Aorta (tissue), 5 donors: ENCODE results near the gene KIFC3. TPM values are rescaled to one million over a fixed set of nuclear protein-coding genes. Genes with fewer than 3 reads are reported as not detected.

ENCODE experiments used
- ATAC-seq: fragments of 200-7000 bp; cut with Tn5 transposase; one replicate; pipeline ENCODE4 v1.9.1; 2022; ENCODE audit warnings: moderate library complexity; ENCODE audit not compliant: low FRiP score
- DNase-seq, 2 donors: peaks; one replicate each; pipeline ENCODE4 v3.0.0-alpha.2; 2020
- H3K27ac ChIP-seq, 2 donors: one replicate each; pipeline ENCODE4 v1.5.1; 2013; ENCODE audit warnings: low read length in 2 of 2, mild to moderate bottlenecking in 2 of 2, moderate library complexity in 2 of 2, control low read depth in 1 of 2, inconsistent platforms in 1 of 2, low read depth in 1 of 2
- H3K27me3 ChIP-seq, 2 donors: one replicate each; pipeline ENCODE4 v1.6.1; 2013; ENCODE audit warnings: control low read depth in 1 of 2, low read length in 1 of 2, mild to moderate bottlenecking in 1 of 2, moderate library complexity in 1 of 2; ENCODE audit not compliant: insufficient read depth in 2 of 2, control insufficient read depth in 1 of 2
- H3K36me3 ChIP-seq, 2 donors: one replicate each; pipeline ENCODE4 v1.6.1; 2013; ENCODE audit warnings: control low read depth in 1 of 2, low read length in 1 of 2, mild to moderate bottlenecking in 1 of 2; ENCODE audit not compliant: insufficient read depth in 2 of 2, control insufficient read depth in 1 of 2
- H3K4me1 ChIP-seq, 2 donors: one replicate each; pipeline ENCODE4 v1.6.1; 2013; ENCODE audit warnings: low read length in 2 of 2, control low read depth in 1 of 2, mild to moderate bottlenecking in 1 of 2, moderate library complexity in 1 of 2; ENCODE audit not compliant: insufficient read depth in 2 of 2, control insufficient read depth in 1 of 2
- H3K4me3 ChIP-seq, 2 donors: one replicate each; pipeline ENCODE4 v1.5.1; 2013; ENCODE audit warnings: low read length in 2 of 2, control low read depth in 1 of 2, mild to moderate bottlenecking in 1 of 2
- H3K9me3 ChIP-seq: one replicate; pipeline ENCODE4 v1.6.1; 2013; ENCODE audit warnings: mild to moderate bottlenecking, low read length; ENCODE audit not compliant: control insufficient read depth
- WGBS, 2 donors: extraction: QIAGEN DNeasy Blood & Tissue Kit; methylation state at CpG; one replicate each; pipeline ENCODE4 v1.1.7; 2013; 5-methylcytosine and 5-hydroxymethylcytosine counted together
- intact Hi-C, 2 donors: fragments of 100-400 bp; cut with DNase I; formaldehyde crosslinking; loops; one replicate each; pipeline versions ENCODE4 v1.14.2 to v1.15.0; 2022
- polyA plus RNA-seq, 2 donors: library from polyadenylated mRNA; stranded (reverse); fragments of 200-250 nt; gene quantifications; one replicate each; pipeline ENCODE4 v1.2.3, GENCODE V29; 2013
- total RNA-seq, 2 donors: library from RNA; stranded (reverse); fragmentation: NEBNext Ultra II Directional; extraction: Animal tissue kit (Norgen Biotek cat#: 25700); gene quantifications; one replicate each; pipeline ENCODE4 v1.2.1, GENCODE V29; 2021
- donor health status: healthy with polysubstance abuse.
- donor health status: Bipolar disorder and iron deficiency.
- donor health status: DM: no; HTN: no; CAD: no.
- donor health status: DM: no; HTN: no; CAD: no.
- donor health status: DM: yes; HTN: yes; CAD: no.

The KIFC3 gene
- total and polyA plus RNA-seq, 4 donors, result 27.4 to 80.1 (median 65.4) TPM

- no peaks in the 10 kb centered on the region for H3K9me3 ChIP-seq
- intact Hi-C loops, result loop anchor here in 1 of 2 donors (5.0 kb wide), 1 partner anchor 62 kb away; the partner anchor contains the start of gene KIFC3
- H3K4me3 ChIP-seq, result no peak overlapping the region
- 92 to 94% methylated on average over 18 of the region's 18 CpGs for WGBS, 2 donors
- no peaks in the 10 kb centered on the region for H3K27me3 ChIP-seq
- H3K36me3 ChIP-seq, result no peaks in the 10 kb centered on the region
- H3K27ac ChIP-seq, result no peak overlapping the region
- DNase-seq (no peak), ATAC-seq (no peak)
- H3K4me1 ChIP-seq, result peaks cover 0 to 3% of the 10 kb centered on the region in 2 donors
These were observed 62.4 kb downstream of the KIFC3 start for GRCh38 chr16:57739756-57740422.

- H3K27ac ChIP-seq, result no peak overlapping the region
- DNase-seq (no peak), ATAC-seq (no peak)
- H3K27me3 ChIP-seq, result no peaks in the 10 kb centered on the region
- H3K4me1 ChIP-seq, result peaks cover 0 to 3% of the 10 kb centered on the region in 2 donors
- no peaks in the 10 kb centered on the region for H3K9me3 ChIP-seq
- H3K36me3 ChIP-seq, result no peaks in the 10 kb centered on the region
- 96% methylated on average over 7 of the region's 7 CpGs for WGBS, 2 donors
- H3K4me3 ChIP-seq, result no peak overlapping the region
- intact Hi-C loops, result loop anchor here in 1 of 2 donors (5.0 kb wide), 1 partner anchor 63 kb away; the partner anchor contains the start of gene KIFC3
These were observed 63.4 kb downstream of the KIFC3 start for GRCh38 chr16:57738844-57739243.

GRCh38 chr16:57736419-57737351 lies 65.6 kb downstream of the KIFC3 start:
- WGBS, 2 donors, result 11 to 12% methylated on average over 23 of the region's 23 CpGs
- peak overlapping the region in 1 of 2 donors; percentile 60 for H3K4me3 ChIP-seq
- no peaks in the 10 kb centered on the region for H3K27me3 ChIP-seq
- no peak for DNase-seq
- no peaks in the 10 kb centered on the region for H3K9me3 ChIP-seq
- no peak for ATAC-seq
- H3K27ac ChIP-seq, result no peak overlapping the region
- intact Hi-C loops, result loop anchor here in 1 of 2 donors (2.0 to 5.0 kb wide), 2 partner anchors 20 to 66 kb away; partner anchors contain the start of gene KIFC3
- peaks cover 0 to 3% of the 10 kb centered on the region in 2 donors for H3K4me1 ChIP-seq
- H3K36me3 ChIP-seq, result no peaks in the 10 kb centered on the region

- Histone ChIP-seq H3K36me3 (no peaks in the 10 kb centered on the region), H3K4me3 (peak within 1 kb of the TSS; percentile 75 to 93), H3K27me3 (no peaks in the 10 kb centered on the region), H3K4me1 (peaks cover 0 to 3% of the 10 kb centered on the region in 2 donors), H3K9me3 (no peaks in the 10 kb centered on the region), H3K27ac (peak within 1 kb of the TSS in 1 of 2 donors; percentile 90)
- ATAC-seq (no peak), DNase-seq (no peak)
- 1% methylated on average over 35 of the region's 35 CpGs for WGBS, 2 donors
- intact Hi-C loops, result loop anchor here in 1 of 2 donors (2.0 to 5.0 kb wide), 2 partner anchors 21 to 66 kb away; partner anchors contain the start of gene KIFC3
These were observed 66.4 kb downstream of the KIFC3 start, which contains the start of gene KATNB1 for GRCh38 chr16:57735755-57736418. Gene KATNB1, plus strand, starts transcription at chr16:57735770. Its CDS starts 1,474 bp downstream, at chr16:57737244.

- peak; percentile 96 for ATAC-seq
- H3K27ac ChIP-seq, result peak overlapping the region in 1 of 2 donors; percentile 90
- intact Hi-C loops, result loop anchor here in 1 of 2 donors (5.0 kb wide), 1 partner anchor 67 kb away; the partner anchor contains the start of gene KIFC3
- H3K27me3 ChIP-seq, result no peaks in the 10 kb centered on the region
- H3K36me3 ChIP-seq, result no peaks in the 10 kb centered on the region
- DNase-seq, result peak; percentile 99
- H3K4me3 ChIP-seq, result peak overlapping the region; percentile 75 to 93
- no peaks in the 10 kb centered on the region for H3K9me3 ChIP-seq
- WGBS, 2 donors, result 0 to 1% methylated on average over 45 of the region's 45 CpGs
- peaks cover 0 to 3% of the 10 kb centered on the region in 2 donors for H3K4me1 ChIP-seq
These were observed 67.2 kb downstream of the KIFC3 start for GRCh38 chr16:57734925-57735754.

- DNase-seq, result peak in 1 of 2 donors; percentile 63
- Histone ChIP-seq H3K4me1 (peaks cover 0 to 3% of the 10 kb centered on the region in 2 donors), H3K36me3 (no peaks in the 10 kb centered on the region), H3K27me3 (no peaks in the 10 kb centered on the region), H3K9me3 (no peaks in the 10 kb centered on the region), H3K27ac (peak overlapping the region in 1 of 2 donors; percentile 90), H3K4me3 (peak overlapping the region; percentile 75 to 93)
- intact Hi-C loops, result no loop called here
- WGBS, 2 donors, result 60 to 63% methylated on average over 20 of the region's 20 CpGs
- ATAC-seq, result no peak
These were observed 67.9 kb downstream of the KIFC3 start for GRCh38 chr16:57734308-57734924.

GRCh38 chr16:57732714-57733113 lies 69.6 kb downstream of the KIFC3 start:
- H3K27ac ChIP-seq, result no peak overlapping the region

More at GRCh38 chr16:57732714-57733113, 69.6 kb downstream of the KIFC3 start:
- Histone ChIP-seq H3K9me3 (no peaks in the 10 kb centered on the region), H3K36me3 (no peaks in the 10 kb centered on the region), H3K4me3 (no peak overlapping the region), H3K4me1 (peaks cover 0 to 3% of the 10 kb centered on the region in 2 donors), H3K27me3 (no peaks in the 10 kb centered on the region)
- 59 to 67% methylated on average over 2 of the region's 2 CpGs for WGBS, 2 donors
- ATAC-seq (no peak), DNase-seq (peak in 1 of 2 donors; percentile 11)
- intact Hi-C loops, result no loop called here
